Umbilical cord (tissue), 2 donors: ENCODE data around the gene SLC2A13. TPM values are rescaled to one million over a fixed set of nuclear protein-coding genes. Genes with fewer than 3 reads are reported as not detected.

Source experiments
- DNase-seq: peaks from one replicate; pipeline ENCODE4 v3.0.0-alpha.2; 2015; ENCODE audit warnings: low spot score
- total RNA-seq: library from RNA; depleted of rRNA; stranded (reverse); fragments of >200 nt; gene quantifications from one replicate; pipeline ENCODE4 v1.2.3, GENCODE V29; 2014; ENCODE audit warnings: low replicate concordance; ENCODE audit not compliant: insufficient read depth

SLC2A13 gene
- 30.8 TPM for total RNA-seq

DNA sequence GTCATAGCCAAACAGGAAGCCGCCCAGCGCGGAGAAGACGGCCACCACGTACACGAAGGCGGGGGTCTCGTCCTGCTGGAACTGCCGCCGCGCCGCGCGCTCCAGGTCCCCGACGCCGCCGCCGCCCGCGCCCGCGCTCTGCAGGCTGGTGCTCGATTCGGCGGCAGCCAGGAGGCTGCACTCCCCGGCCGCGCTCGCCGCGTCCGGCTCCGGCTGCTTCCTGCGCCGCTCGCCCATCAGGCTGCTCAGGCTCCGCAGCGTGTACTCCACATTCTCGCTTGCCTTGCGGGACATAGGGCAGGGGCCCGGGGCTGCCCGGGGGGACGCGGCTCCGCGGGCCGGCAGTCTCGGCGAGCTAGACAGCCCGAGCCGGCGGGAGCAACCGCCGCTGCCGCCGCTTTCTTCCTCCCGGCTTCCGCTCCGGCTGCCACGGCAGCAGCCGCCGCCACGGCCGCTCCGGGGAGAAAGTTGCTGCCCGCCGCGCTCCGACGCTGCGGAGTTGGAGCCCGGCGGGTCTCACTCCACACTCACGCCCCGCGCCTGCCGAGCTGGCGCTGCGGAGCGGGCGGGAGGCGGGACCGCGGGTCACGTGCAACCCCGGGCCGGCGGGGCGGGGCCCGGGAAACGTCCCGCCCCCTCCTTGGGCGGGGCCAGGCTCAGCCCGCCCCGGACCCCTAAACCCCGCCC is at the start of gene SLC2A13:
Gene SLC2A13 (minus strand): TSS at position 567 of the 687 bp plus-strand sequence. CDS start 273 bp downstream, at position 294.
- DNase-seq = peak; percentile 73

DNA sequence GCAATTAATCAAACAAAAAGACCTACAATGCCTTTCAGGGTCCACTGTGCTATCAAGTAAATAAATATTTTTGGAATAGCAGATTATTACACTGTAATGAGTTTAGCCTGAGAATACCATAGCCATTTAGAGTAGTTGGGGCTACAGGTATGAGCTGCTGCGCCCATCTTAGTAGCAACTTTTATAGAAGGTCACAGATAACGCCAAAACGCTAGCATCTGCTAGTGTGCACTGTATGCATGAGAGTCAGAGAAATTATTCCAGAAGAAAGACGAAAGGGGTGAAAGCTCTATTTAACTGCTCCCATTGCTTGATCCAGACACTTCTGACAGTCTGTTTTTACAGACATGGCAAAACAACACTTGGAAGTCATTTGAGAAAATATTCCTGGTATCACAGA is 48.5 kb upstream of the SLC2A13 start:
- DNase-seq = no peak

- no peak for DNase-seq
These were observed 47.6 kb upstream of the SLC2A13 start for GRCh38 chr12:40153432-40153831.

DNA sequence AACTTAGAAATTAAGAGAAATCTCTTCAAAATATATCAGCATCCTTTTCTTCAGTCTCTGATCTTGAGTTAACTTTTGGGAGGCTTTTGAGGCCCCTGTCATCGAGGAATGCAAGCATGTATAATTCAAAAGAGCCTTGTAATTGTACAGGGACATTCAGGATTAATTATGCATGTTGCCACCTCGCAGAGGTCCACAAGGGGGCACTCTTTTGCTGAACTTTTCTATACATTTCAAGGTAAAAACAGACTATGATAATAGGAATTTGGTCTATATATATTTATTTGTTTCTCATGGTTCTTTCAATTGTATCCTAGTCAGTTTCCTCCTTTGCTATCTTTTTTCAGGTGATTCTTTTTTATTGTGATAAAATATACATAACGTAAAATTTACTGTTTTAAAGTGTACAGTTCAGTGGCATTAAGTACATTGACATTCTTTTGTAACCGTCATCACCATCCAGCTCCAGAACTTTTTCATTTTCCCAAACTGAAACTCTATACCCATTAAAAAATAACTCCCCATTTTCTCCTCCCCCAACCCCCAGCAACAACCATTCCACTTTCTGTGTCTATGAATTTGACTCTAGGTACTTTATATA is 47.0 kb upstream of the SLC2A13 start:
- DNase-seq = peak; percentile 61

GRCh38 chr12:40149673-40150260 is 43.9 kb upstream of the SLC2A13 start:
- DNase-seq = no peak

GRCh38 chr12:40146800-40147797 is 41.2 kb upstream of the SLC2A13 start:
- peak; percentile 5 for DNase-seq

- DNase-seq = no peak
These were observed 40.0 kb upstream of the SLC2A13 start for GRCh38 chr12:40145896-40146295.

DNA sequence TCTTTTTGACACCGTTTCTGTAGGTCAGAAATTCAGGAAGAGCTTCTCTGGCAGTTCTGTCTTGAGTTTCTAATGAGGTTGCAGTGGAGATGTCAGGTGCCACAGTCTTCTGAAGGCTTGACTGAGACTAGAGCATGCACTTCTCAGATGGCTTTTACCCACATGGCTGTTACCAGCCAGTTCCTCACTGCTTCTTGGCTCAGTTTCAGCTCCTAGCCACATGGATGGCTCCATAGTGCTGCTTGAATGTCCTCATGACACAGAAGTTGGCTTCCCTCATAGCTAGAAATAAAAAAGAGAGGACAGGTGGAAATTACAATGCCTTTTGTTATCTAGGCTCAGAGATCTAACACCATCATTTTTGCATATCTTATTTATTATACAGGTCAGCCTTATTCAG is 38.1 kb upstream of the SLC2A13 start:
- DNase-seq = peak; percentile 11

DNA sequence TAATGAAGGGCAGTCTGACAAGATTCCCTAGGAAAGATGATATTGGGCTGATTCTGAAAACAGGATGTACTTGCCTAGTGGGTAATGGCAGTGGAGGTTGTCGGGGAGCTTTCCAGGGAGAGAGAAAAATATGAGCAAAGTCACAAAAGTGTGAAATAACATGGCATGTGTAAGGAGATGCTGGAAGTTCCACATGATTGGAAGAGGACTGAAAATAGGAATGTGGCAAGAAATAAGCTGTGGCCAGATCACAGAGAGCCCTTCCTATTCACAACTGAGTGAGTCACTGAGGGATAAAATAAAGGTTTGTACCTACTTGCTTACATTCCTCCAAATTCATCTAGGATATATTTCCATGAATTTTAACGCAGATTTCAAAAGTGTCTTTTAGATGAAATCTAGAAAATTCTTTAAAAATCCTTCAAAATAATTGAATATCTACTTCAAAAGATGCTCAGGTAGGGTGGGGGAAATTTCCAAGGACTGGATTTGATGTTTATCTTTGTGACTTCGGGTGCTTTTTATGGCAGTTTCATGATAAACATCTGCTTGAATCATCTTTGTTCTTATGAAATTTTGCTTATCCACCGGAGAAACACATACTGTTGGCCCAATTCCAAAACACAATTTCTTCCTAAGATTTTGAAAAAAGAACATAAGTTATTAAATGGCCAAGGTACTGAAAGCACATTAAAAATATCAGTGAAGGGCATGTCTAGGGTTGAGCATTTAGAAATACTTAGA is 36.3 kb upstream of the SLC2A13 start:
- peak; percentile 5 for DNase-seq

GRCh38 chr12:40138526-40138925 is 32.6 kb upstream of the SLC2A13 start:
- no peak for DNase-seq

DNA sequence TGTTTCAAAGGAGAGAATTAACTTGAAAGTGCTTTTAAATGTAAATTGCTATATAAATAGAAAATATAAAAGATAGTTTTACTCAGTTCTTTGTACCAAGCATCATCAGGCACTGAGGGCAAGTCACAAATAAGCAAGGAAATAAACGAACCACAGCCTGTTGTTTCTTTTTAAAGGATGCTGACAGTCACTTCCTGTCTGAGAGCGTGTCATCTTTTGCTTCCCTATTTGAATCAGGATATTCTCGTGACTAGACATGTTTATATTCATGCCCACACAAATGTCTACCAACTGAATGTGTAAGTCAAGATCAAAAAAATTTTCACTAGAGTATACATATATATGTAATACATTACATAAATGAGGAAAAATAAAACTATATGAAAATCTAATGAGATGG is 31.4 kb upstream of the SLC2A13 start:
- DNase-seq = peak; percentile 13

DNA sequence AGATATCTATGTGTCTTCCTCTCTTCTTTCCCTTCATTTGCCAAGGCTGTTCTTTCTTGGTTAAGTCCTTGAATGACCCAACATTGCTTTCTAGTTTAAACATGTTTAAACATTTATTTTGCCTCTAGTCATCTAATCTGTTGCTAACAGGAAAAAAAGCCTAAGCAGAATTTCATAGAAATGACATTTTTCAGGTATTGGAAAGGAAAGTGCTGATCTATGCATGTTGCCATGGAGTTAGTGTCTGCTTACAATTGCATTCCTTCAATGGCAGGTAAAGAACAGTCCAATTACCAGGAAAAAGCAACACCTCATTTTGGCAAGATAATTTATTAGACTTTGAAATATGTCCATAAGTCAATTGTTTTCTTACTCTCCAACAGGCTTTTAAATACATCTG is 21.5 kb upstream of the SLC2A13 start:
- no peak for DNase-seq

GRCh38 chr12:40123496-40123895 is 17.6 kb upstream of the SLC2A13 start:
- DNase-seq = no peak

GRCh38 chr12:40122842-40123241 is 17.0 kb upstream of the SLC2A13 start:
- DNase-seq = no peak

- DNase-seq = no peak
These were observed 11.9 kb upstream of the SLC2A13 start for GRCh38 chr12:40117818-40118217.

GRCh38 chr12:40110586-40110985 is 4.7 kb upstream of the SLC2A13 start:
- DNase-seq = no peak

GRCh38 chr12:40107803-40108620 is 2.1 kb upstream of the SLC2A13 start:
- DNase-seq = no peak

DNA sequence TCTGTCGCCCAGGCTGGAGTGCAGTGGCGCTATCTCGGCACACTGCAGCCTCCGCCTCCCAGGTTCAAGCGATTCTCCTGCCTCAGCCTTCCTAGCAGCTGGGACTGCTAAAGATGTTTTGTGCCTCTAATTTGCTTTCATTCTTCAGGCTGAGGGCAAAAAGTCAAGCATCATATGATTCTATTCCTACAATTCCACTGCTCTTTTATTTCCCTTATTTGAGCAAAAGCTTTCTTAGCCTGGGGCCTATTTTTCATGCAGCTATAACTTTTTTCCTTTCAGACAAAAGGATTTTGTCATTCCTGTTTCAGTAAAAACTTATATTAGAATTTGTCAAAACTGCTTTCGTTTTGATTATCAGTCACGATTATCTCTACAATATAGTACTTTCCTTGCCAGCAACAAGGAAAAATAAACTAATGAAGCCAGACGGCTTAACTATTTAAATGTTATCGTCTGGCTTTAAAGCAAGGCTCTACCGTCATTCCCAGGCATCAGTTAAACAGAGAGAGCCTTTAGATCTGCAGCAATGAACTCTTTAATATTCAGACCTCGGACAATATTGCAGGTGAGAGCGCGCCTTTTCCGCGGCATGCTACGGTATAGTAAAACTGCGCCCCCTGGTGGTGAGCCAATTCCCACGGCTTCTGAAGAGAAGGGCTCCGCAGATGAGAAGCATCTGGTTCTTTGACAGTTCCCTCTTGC is 1.4 kb upstream of the SLC2A13 start:
- DNase-seq = peak; percentile 89

DNA sequence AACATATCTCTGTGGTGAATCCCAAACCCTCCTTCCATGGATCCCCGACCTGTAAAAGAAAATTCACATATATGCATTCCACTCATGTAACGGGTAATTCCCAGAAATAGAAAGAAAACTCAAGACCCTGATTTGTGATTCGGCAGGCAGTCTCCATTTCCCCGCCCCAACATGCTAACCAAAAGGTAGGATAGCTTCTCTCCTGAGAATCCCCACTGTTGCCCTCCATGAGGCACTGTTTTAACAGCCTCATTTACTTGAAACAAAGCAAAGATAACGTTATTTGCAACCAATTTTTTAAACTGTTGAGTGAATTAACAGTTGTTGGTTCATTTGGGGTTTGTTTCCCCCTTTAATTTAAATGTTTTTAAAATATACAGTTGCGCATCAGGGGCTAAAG is 774 bp upstream of the SLC2A13 start:
- DNase-seq = no peak

- no peak for DNase-seq
These were observed 287 bp upstream of the SLC2A13 start for GRCh38 chr12:40106202-40106533.
